HG03108 (cell line): ENCODE measurements around the gene MLLT3.

Experiments used
- ATAC-seq: cut with Tn5 transposase; IDR thresholded peaks from one replicate; pipeline ENCODE4 v1.9.1; 2021; ENCODE audit warnings: moderate library complexity; ENCODE audit not compliant: unreplicated experiment

MLLT3 gene

GRCh38 chr9:20356403-20357036 lies 265.8 kb downstream of the MLLT3 start:
- peak; percentile 51 for ATAC-seq

DNA sequence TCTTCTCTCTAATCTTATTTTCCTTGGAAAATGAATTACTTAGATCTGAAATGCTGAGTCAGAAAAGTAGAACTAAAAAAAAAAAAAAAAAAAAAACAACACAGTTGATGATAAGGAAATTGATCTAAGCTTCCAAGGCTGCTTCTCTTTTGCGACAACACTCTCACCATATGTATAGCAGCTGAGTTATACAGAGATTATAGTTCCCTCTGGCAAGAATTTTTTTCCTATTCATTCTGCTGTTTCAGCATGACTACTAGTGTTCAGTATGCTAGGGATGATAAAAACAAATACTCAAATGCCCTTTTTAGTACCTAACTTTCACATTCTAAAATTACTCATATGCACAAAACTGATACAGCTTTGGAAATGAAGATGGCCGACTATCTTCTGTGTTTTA lies 267.3 kb downstream of the MLLT3 start:
- no peak for ATAC-seq

- ATAC-seq: no peak
Observed at GRCh38 chr9:20353931-20354652, 268.2 kb downstream of the MLLT3 start.

DNA sequence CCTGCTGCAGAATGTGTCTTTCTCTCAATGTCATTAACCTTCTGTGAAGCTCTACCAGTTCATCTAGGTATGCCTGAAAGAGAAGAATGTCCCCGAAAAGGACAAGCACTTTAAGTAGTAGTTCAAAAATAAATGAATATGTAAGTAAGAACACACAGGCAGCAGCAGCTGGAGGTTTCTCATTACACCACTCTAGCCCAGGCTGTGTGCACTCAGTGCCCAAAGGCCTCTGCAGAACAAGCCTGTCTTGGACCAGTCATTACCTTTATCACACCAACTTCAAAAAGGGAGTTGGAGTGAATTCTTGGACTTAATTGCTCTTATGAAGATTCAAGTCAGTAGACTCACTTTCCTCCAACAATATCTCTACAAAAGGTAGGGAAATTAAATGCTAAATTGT lies 268.8 kb downstream of the MLLT3 start:
- no peak for ATAC-seq

DNA sequence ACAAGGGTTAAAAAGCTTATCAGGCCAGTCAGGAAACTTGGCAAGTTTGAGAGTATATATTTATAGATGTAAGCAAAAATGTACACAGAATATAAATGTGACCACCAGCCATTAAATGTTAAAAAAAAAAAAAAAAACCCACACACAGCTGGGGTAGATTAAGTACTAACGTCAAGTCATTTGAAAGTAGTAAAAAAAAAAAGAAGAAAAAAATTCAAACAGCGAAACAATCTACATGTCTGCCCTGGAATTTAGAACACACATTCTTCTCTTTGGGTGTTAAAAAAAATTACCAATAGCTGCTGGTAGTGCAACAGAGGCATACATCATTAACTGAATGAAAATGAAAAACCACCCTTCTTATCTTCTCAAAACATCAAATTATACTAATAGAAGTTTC lies 269.7 kb downstream of the MLLT3 start:
- ATAC-seq: no peak

DNA sequence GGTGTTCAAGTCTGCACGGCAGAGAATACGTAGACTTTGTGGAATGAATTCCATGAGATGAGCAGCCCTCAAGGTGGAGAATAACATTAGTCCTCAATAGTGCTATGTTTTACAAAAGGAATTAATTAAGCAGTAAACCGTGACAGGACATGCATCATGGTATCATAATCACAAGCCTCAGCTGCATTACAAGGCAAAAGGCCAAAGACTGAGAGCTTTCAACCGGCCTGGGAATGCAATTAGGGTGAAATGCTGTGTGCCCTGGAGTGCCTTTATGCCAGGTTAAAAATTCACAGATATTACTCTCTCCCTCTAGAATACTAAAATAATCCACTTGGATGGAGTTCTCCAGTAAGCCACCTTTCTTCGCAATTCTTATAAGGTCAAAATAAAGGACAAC lies 270.6 kb downstream of the MLLT3 start:
- no peak for ATAC-seq

GRCh38 chr9:20349568-20349967 lies 272.7 kb downstream of the MLLT3 start:
- no peak for ATAC-seq

GRCh38 chr9:20343325-20343724 lies 279.0 kb downstream of the MLLT3 start:
- ATAC-seq: no peak

GRCh38 chr9:20340511-20340861 lies 281.8 kb downstream of the MLLT3 start:
- no peak for ATAC-seq

DNA sequence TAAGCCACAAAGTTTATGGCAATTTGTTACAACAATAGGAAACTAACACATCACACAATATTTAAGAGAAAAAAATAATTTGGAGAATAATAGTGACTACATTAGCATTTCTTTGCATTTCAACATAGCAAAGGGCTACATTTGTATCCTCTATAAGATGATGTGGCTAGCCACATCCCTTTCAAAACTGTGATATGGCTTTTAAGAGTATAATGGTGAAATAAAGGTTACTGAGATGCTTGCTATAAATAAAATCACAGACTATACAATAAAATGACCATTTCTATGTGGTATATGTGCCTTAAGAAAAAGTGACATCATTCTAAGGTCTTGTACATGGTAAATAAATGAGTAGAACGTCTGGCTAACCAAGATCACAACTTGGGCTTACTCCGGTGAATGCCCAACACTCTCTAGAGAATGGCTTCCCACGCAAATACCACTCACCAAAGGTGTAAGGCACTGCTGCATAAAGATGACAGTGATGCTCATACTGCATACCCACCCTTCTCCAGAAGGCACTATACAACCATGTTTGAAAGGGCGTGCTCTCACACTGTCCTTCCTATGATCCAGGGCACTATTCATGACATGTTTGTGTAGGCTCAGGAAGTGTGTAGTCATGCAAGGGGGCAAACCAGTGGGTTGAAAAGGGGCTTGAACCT lies 286.5 kb downstream of the MLLT3 start:
- ATAC-seq: no peak

DNA sequence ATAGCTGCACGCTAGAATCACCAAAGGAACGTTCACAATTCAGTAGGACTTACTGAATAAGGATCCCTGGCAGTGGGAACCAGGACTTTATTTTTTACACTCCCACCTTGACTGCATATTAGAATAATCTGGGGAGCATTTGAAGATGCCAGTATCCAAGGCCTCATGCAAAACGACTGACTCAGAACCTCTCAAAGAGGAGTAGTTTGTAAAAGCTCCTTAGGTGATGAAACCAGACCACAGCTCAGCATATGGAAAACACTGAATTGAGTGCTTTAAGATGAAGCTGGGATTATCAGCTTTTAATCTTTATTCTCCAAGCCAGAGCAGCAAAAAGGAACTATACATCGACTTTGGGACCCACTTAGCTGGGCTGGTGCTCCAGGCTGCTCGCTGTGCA lies 288.3 kb downstream of the MLLT3 start:
- no peak for ATAC-seq

DNA sequence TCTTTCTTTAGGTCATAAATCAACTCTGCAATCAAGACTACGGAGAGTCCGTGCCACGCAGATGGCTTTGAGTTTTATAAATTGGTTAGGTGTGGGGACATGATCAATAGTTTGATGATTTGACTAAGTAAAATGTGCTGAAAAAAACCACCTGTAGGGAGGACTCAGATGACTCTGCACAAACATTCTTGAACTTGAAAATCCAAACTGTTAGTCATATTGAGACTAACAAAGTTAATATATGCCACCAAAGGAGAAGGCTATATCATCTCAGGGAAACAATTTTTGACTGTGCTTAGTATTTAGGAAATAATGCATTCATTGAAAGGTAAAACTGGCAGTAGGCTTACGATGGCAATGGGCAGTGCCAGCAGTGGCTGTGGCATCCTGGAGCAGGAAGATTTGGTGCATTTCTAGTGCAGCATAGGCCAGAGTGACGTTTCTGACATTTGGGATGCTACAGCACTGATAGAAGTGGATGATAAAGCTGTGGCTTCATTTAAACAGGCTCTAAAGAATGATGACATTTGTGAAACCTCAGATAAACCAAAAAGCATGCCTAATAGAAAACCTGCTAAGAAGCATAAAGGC lies 291.1 kb downstream of the MLLT3 start:
- peak; percentile 82 for ATAC-seq

DNA sequence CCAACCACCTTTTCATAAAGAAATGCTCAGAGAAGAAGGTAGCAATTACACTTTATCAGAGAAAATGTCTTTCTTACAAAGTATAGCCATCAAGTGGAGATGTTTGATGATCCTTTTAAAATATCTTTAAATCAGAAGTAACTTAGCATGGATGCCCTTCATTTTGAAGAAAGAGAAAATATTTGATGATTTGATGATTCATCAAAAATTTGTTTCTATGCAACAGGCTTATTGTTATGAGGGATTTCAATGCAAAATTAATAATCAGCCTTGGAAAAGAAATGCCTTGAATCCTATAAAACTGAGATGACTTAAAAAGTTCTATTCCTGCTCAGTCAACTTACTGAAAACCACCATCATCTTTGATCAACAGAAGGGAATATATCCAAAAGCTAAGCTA lies 291.6 kb downstream of the MLLT3 start:
- ATAC-seq: no peak

DNA sequence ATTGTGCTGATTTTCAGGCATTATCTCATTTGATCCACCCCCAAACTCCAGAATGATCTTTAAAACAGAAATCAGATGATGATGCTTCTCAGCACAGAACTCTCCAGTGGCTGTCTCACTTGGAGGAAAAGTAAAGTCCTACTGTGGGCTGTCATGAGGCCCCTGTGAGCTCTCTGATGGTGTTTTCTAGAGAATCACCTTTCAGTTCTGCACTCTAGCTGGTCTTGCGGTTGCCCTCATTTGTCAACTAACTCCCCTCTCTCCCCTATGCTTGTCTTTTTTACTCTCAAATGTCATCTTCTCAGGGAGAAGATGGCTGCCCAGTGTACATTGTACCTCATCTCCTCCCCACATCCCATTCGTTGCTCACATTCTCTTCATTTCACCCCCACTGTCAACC lies 295.8 kb downstream of the MLLT3 start:
- no peak for ATAC-seq

DNA sequence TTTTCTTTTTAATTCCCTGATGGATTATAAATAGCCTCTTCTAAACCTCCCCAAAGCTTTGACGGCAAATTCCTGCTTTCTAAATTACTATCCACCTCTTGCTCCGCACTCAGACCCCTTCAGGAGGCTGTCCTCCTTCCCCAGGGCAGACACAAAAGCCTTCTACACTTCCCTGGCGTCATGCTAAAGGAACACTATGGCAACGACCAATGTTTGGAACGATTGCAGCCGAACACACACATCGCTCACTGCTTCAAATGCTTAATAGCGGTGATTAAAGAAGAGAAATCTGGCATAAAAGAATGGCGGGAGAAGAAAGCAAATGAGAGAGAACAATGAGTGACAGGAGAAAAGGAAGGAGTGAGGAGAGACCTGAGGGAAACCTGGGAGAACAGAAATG lies 297.3 kb downstream of the MLLT3 start:
- no peak for ATAC-seq

DNA sequence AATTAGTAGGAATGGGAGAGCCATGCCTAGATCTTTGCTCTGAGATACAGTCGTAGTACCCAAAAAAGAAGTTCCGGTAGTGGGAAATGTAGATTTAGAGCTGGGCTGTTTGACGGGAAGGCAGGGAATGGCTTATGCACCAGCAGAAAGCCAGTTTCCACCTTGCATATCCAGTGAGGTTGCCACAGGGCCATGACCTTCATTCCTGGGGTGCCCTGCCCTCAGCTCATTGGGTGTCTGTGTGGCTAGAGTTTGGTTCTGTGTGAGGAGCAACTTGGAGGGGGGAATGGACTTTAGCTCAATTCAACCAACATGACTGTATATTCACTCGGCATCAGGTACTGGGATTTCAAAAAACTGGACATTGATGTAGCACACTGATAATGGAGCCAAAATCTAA lies 300.1 kb downstream of the MLLT3 start:
- no peak for ATAC-seq

DNA sequence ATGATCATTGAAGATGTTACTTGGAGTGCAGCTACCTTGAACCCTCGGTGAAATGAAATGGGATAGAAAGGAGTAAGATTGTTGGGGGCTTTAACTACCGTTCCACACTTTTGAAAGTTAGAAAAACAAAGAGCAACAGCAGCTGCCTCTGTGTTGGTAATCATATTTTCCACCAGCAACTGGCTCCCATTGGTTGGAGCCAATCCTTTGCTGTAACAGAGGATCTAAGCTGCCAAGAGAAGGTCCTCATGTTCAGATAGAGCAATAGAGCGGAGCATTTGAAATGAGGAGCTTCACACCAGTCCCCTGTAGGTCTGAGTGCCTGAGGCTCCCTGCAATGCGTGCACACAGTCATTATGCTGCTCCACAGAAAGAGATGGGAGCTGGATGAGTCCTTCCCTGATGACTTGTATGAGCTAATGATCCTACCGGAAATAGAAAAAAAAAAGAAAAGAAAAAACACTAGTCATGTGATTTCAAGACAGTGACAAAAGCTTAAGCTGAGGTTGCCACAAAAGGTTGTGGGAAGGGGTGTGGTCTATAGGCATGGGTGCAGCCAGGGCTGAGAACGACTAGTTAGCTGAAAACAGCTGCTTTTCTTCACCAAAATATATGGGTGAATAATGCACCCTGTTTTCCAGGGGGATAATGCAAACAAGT lies 300.7 kb downstream of the MLLT3 start:
- ATAC-seq: no peak

DNA sequence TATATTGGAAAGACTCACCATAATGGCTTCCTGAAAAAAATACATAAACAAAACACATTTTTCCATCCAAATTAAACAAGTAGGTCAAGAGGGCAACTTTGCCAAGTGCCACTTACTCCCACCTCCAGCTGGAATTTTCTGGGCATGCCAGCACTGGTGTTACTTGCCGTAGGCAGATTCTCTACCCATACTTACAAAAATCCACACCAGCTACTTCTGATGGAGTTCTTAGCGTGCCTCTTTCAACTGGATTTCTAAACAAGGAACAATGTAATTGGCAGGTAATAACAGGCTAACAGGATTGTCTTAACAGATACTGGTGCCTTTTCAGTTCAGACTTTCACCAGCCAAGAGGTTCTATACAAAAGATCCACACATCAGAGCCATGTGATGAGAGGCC lies 301.4 kb downstream of the MLLT3 start:
- no peak for ATAC-seq

DNA sequence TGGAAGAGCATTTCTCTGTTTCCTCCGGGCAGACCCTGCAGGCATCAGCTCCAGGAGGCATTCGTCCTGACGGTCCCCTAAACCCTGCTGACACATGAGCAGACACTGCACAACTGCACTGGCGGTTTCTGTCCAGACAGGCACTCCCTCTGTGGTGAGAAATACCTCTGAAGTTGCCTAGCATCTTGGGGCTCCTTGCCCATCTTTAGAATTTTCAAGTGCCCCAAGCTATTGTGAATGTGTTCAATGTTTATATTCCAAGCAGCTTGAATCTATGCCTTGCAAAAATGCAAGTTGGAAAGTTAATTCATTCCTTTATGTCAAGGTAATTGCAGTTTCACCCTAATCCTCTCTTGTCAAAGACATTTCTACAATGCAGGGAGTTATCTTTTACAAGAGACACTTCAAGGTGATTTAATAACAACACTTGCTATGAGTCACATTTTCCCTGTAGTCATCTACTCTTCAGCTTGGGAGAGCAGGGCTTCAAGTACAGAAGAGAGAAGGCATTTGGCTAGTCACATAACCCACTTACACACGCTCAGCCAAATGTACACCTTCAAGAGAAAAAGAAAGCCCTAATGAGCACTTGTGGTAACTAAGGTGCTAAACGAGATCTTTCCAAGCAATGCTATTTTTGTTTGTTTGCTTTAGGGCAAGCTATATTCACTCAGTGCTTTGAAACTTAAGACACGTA lies 302.5 kb downstream of the MLLT3 start:
- ATAC-seq: no peak

GRCh38 chr9:20319241-20319640 lies 303.1 kb downstream of the MLLT3 start:
- no peak for ATAC-seq

GRCh38 chr9:20317701-20318100 lies 304.6 kb downstream of the MLLT3 start:
- ATAC-seq: no peak
